Hematopoietic multipotent progenitor cell treated with erythropoietin and hydrocortisone succinate and interleukin-3 and kit ligand, for 4 days (in vitro differentiated cells): ENCODE data around the gene SLC39A10.
"Not testable (repeated sequence)": the region's sequence is repeated elsewhere in the genome, so short reads cannot be mapped to it uniquely, and the experiment has no call there.

Experiments
- DNase-seq: peaks from one replicate; pipeline ENCODE4 v3.0.0-alpha.2; 2015

Gene SLC39A10, protein sequence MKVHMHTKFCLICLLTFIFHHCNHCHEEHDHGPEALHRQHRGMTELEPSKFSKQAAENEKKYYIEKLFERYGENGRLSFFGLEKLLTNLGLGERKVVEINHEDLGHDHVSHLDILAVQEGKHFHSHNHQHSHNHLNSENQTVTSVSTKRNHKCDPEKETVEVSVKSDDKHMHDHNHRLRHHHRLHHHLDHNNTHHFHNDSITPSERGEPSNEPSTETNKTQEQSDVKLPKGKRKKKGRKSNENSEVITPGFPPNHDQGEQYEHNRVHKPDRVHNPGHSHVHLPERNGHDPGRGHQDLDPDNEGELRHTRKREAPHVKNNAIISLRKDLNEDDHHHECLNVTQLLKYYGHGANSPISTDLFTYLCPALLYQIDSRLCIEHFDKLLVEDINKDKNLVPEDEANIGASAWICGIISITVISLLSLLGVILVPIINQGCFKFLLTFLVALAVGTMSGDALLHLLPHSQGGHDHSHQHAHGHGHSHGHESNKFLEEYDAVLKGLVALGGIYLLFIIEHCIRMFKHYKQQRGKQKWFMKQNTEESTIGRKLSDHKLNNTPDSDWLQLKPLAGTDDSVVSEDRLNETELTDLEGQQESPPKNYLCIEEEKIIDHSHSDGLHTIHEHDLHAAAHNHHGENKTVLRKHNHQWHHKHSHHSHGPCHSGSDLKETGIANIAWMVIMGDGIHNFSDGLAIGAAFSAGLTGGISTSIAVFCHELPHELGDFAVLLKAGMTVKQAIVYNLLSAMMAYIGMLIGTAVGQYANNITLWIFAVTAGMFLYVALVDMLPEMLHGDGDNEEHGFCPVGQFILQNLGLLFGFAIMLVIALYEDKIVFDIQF

DNA sequence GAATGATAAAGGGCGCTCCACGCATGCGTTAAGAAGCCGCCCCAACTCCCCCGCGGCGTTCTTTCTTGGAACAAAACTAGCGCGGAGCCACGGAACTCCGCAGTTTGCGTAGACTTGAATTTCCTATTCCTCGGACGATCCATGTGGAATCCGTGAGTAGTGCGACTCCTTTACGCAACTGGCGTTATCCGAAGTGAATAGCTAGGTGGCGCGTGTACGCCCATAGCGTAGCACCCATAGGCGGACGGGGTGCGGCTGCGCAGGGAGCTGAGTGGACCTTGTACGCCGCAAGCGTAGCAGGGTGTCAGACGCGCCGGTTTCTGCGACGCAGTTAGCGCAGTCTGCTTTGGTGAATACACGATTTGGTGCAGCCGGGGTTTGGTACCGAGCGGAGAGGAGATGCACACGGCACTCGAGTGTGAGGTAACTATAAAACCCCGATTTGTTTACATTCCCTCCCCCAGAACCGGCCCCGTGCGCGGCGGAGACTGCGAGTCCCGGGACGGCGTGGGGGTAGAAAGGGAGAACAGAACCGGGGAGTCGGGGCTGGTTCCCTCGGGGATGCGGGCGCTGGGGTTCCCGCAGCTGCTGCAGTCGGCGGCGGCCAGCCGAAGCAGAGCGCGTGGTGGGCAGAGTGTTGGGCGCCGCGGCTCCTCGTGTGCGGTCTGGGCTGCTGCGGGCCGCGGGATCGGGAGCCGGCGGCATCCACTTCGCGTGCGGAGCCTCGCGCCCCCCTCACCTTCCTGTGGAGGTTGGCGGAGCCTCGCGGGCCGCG, at the start of gene SLC39A10:
Gene SLC39A10 (plus strand): TSS at position 368 of the 775 bp plus-strand sequence. CDS start 22,817 bp downstream, outside the sequence.
- DNase-seq = peak; percentile 98

DNA sequence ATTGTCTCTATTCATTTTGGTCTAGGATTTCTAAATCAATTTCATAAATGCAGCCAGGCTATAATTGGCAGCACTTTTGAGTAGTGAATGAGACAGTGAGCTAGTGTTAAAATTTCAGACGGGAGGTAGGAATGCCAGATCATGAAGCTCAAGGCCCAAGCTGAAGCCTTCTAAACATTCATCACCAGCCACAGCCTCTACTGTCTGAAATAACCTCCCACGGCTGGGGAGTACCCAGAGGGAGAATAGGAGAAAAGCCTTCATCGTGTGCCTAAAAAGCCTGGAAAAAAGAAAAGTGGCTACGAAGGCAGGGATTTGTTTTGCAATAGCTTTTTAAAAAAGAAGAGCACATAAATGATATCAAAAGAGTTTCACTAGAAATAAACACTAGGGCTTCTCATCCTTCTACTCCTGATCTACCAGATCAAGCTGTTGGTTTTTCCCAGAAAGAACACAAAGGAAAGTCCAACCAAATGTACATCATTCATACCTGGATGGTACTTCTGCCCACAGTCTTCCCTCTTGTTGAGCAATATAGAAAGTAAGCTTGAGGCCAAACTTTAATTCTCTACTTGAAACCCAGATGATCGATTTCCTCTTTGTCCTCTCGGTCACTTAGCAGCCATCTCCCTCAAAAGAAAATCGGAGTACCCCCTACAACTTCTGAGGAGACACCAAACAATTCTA, 48.1 kb upstream of the SLC39A10 start:
- no peak for DNase-seq

DNA sequence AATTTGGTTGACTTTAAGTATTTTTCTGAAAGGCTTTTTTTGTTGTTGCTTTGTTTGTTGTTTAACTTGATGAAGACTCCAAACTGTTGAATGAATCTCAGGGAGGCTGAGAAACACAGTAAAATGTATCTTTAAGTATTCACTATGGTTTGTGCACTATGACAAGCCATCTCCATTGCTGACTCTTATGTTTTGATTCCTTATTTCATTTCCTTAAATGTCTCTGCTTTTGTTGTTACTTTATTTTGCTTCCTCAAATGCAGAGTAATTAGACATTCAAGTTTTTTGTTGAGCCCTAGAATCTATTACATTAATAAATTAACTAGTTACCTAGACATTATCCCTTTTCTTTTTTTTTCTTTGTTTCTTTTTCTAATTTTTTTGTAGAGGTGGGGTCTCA, 46.3 kb upstream of the SLC39A10 start:
- DNase-seq = no peak

DNA sequence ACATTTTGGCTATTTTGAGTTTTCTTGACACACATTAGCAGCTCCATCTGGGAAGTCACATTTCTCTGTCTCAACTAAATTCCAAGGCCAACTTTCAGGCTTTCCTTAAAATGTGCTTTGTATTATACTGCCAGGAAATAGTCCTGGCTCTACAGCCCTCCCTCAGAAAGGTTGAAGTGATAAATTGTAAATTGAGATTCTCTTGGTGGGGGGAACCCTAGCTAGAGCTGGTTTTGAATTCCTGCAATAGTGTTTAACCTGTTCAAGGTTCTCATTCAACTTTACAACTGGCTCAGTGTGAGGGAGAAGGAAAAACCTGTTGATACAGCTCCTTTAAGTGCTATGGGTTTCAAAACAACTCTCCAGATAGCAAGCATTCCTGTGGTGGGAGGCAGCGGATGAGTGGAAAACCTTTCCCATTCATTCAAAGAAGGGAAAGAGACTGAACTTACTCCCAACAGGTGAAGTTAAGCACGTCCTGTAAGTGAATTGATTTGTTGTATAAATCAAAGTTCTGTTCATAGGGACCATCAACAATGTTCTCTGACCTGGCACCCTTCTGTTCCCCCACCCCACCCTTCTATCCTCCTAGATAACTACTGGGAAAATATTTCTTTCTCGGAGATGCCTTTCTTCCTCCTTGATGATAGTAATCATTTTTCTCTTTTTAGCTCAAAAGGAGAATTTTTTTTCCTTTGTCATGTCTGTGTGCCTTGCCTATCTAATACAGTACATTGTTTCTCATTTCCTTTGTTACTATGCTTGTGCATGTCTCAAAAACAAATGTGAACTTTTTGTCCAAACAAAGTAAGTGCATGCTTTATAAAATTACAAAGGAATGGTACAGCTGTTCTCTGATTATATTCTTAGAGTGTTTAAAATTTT, 44.2 kb upstream of the SLC39A10 start:
- no peak for DNase-seq

DNA sequence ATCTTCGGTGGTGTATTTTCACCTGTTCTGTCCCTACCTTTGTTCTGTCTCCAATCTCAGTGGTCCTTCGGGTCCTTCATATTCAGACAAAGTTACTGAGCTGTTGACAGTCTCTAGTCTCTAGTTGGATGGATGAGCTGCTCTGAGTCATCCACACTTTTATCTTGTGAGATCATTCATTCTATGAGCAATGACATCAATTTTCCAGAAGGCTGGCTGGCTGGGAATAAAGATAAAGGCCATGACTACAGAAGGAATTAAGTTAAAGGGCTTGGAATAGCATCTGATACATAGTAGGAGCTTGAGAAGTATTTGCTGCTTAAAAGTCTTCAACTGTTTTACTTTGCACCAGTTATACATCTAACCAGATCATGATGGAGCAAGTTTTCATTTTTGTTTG, 43.1 kb upstream of the SLC39A10 start:
- DNase-seq = peak; percentile 41

DNA sequence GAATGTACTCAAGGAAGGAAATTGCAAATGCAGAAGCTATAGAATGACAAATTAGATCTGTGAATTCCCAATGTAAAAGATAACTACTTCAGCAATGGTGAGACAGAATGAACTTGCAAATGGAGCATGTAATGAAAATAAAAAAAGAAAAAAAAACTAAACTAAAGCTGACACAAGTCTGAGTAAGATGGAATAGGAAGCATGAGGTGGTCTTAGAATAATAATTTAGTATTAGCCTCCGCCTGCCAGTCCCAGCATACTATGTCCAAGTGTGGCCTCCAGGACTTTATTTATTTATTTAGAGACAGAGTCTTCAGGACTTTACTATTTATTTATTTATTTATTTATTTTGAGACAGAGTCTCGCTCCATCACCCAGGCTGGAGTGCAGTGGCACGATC, 37.4 kb upstream of the SLC39A10 start:
- no peak for DNase-seq

DNA sequence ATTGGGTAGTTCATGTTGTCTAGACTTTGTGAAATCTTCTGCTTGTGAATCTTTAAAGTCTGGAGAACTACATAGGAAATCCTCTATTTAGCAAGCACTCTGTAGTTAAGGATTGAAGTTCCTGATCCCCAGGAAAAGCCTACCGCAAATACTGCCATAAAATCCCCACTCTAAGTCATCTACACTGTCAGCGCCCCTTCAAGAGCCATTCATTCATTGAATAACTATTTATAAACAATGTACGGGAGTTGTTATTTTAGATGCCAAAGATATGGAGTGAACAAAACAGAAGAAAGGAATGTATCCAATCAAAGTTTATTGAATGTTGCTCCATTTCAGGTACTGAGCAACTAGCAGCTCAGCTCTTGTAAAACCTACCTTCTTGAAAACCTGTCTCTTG, 36.5 kb upstream of the SLC39A10 start:
- DNase-seq = no peak

DNA sequence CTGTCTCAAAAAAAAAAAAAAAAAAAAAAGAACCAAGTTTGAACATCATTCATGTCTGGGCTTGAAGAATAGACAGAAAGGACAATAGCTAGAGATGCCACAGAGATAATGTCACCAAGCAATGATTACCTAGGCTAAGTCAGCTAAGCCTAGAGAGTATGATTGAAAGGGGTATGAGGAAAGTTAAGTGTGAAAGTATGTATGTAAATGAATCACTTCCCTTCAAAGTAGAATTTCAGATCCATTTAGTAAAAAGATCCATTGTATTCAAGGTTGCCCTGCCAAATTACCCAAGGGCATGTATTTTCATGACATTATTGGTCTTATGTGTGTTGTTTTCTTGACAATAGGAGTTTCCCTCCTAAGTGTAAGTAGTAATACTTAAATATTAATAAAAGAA, 34.1 kb upstream of the SLC39A10 start:
- DNase-seq = no peak

DNA sequence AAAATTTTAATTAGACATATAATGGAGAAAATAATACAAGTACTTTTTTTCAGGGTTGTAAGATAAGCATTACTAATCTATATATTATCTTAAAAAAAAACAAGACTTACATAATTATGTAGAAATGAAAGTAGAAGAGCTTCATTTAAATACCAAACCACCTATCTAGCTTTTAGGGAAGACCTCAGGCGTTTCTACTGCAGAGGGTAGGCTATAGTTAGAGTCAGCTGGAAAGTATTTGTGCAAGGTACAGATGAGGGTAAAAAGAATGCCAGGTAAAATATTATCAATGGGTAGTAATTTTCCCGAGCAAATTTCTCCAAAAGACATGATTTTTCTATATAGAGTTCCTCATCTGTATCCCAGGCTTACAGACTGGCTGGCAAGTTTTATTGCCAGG, 30.5 kb upstream of the SLC39A10 start:
- DNase-seq = no peak

DNA sequence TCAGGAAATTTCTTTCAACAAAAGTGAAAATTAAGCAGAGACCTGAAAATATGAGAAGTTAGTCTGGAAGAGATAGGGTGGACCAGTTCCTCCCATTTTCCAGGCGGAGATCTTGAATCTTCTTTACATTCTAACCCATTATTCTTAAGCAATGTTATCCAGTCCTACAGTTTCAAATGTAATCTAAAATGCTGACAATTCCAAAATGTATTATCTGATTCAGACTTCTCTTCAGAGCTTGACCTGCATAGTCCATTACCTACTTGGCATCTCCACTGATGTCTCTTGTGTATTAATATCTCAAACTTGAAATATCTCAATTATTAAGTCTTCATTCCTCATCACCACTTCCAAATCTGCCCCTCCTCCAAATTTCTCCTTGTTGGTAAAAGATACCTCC, 28.4 kb upstream of the SLC39A10 start:
- DNase-seq = no peak

DNA sequence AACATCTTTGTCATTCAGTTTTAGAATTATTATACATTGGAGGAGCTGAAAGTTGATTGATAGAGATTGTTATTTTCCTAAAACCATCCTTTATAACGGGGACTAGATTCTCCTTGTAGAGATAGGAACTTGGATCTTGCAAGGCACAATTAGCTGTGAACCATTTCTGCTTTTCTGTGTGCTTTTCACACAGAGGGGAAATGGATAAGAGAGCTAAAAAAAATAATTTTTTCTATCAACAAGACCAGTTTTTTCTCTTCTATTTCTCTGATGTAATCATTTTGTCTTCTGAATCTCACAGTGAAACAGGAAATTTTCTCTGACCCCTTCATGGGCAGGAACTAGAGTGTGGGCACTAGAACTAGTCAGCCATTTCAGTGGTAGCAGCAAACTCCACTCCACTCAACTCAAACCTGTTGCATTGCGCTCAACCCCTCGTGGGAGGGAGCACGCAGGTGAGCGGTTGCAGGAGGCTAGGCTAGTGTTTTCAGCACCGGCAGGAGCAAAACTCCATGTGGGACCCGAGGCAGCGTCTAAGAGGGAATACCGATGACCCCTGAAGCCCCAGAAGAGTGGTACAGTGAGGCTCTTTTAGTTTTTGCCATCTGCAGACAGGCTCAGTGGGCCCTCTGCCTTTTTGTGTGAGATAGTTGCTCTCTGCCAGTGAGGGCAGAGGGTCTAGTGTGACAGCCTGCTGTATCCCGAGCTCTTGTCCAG, 24.0 kb upstream of the SLC39A10 start:
- DNase-seq = peak; percentile 43

DNA sequence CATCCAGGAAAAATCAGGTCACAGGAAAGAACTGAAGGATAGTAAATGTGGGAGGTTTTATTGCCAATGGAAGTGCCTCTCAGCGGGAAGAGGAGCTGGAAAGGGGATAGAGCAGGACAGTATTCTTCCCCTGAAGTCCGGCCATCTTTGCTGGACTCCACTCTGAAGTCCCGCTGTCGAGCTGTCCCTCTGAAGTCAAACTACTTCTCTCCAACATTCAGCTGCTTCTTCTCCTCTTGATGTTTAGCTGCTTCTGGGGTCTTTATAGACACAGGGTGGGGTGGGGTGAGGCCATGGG, 23.5 kb upstream of the SLC39A10 start:
- DNase-seq = no peak

DNA sequence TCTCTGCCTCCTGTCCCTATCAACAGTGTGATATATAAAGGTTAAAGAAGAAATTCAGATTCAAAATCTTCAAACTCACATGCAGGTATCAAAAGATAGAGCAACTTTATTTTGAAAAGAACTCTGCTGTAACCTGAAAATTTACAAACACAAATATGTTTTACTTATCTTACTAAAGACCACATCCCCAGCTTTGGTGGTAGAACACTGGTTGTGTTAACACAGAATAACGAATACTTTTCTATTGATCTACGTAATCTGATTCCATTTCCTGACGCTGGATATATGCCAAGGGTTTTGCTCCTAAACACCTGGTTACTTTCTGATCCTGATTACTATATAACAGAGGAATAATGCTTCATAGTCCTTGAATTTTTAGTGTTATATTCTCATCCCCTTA, 23.1 kb upstream of the SLC39A10 start:
- DNase-seq = no peak

DNA sequence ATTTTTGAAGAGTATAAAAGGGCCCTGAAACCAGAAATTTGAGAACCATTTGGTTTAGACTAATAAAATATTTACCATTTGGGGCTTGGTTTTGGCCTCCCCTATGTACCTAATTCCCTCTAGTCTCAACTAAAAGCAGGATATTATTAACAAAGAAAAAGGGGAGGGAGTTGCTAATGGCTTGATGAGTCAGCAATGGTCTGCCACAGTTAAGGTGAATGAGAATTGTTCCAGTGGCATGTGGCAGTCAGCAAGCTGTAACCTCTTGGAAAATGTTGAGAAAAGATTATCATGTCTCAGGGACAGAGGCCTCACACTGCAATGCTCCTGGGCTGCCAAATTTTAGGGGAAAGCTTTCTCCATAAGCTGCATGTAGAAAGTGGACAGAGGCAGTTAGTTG, 20.1 kb upstream of the SLC39A10 start:
- no peak for DNase-seq

DNA sequence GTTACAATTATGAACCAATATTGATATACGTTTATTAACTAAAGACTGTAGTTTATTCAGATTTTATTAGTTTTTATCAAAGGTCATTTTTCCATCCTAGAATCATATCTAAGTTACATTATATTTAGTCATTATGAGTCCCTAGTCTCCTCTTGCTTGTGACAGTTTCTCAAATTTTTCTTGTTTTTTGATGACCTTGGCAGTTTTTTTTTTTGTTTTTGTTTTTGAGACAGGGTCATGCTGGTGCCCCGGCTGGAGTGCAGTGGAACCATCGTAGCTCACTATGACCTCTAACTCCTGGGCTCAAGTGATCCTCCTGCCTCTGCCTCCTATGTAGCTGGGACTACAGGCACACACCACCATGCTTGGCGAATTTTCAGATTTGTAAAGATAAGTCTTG, 18.3 kb upstream of the SLC39A10 start:
- DNase-seq = no peak

DNA sequence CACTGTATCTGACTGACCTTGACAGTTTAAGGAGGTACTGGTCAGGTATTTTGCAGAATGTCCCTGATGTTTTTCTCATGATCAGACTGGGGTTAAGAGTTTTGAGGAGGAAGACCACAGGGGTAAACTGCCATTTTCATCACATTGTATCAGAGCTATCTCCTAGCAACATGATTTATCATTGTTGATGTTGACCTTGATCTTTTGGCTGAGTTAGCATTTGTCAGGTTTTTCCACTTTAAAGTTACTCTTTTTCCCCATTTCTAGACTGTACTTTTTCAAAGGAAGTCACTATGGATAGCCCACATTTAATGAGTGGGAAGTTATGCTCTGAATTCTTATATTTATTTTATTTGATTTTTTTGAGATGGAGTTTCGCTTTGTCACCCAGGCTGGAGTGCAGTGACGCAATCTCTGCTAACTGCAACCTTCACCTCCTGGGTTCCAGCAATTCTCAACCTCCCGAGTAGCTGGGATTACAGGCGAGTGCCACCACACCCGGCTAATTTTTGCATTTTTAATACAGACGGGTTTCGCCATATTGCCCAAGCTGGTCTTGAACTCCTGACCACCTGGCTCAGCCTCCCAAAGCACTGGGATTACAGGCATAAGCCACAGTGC, 17.7 kb upstream of the SLC39A10 start:
- no peak for DNase-seq

DNA sequence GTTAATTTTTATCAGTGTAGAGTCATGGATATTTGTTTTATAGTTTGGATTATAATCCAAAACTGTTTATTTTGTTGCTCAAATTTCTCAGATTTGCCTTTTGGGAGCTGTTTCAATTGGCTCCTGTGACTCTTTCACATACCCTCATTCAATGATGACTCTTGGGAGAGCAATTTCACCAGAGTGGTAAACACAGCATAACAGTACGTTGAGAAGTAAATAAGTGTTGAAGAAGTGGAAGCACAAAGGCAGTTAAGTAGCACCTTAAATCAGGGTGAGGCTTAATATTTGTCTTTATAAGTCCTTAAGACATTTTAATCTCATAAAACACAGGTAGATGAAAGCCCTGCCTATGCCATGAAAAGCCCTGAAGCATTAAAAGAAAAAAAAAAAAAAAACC, 17.1 kb upstream of the SLC39A10 start:
- DNase-seq = no peak

DNA sequence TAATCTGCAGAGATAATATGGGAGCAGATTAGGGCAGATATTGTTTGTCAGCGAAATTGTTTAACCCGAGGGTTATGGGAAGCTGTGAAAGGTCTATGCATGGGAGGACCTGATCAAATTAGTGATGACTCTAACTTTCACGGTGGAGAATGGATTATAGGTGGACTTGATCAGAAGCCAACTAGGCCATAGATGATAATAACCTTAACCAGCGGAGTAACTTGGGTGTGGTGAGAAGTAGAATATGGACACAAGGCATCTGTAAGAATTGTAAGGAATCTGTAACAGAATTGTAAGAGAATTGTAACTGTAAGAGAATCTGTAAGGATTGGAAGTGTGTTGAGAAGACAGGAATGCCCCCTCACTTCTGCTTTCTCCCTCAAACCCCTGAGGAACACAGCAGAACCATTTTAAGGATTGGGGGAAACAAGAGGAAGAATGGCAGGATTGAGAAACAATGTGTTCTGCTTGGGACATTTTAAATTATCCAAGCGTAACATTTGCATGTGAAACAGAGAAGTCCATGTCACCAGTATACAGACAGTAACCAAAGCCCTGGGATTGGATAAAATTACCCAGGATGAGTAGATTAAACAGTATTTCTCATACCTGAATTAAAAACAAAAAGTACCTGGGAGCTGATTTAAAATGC, 14.9 kb upstream of the SLC39A10 start:
- DNase-seq = no peak

DNA sequence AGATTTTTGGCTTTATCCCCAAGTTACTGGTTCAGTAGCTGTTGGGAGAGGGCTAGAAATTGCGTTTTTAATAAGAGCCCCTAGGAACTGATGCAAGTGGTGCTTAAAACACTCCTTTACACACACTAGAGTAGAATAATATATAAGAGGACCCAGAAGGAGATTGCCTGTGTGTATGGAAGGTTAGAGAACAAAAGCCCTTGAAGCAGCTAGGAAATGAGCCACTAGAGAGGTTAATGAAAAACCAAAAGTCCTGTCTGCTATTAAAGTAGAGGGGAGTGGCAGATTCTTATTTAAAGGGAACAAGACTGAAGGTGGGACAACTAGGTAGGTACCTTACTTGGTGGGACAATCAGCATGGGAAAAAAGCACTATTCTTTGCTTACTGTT, 14.4 kb upstream of the SLC39A10 start:
- DNase-seq = no peak

DNA sequence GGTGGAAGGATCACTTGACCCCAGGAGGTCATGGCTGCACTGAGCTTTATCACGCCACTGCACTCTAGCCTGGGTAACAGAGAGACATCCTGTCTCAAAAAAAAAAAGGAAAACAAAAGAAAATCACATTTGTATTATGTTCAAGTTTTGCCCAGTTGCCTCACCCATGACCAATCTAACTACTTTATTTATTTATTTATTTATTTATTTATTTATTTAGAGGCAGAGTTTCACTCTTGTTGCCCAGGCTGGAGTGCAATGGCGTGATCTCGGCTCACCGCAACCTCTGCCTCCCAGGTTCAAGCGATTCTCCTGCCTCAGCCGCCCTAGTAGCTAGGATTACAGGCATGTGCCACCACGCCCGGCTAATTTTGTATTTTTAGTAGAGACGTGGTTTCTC, 12.3 kb upstream of the SLC39A10 start:
- DNase-seq = not testable (repeated sequence)
